ENCODE results near the gene KCTD2. TPM values are rescaled to one million over a fixed set of nuclear protein-coding genes. Genes with fewer than 3 reads are reported as not detected.

Gene KCTD2
- polyA plus RNA-seq, 1 of the 3 experiments (the other 2 are of a cell fraction): 27.5 TPM

DNA sequence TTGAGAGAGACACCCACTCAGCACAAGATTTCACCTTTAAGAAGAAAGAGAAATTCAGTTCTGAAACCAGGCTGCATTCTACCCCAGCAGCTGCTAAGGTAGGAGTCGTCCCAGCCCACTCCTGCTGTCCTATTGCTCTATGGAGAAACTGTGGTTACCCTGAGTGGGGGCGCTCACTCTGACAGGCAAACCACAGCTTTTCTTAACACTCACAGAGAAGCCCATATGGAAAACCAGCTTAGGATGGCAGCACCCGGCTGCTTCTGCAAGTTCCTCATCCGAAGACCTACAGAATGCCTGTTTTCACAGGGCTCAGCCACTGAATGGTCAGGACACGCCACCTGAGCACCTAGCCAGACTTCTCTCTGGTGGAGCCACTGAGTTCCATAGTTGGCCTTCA, 7.8 kb upstream of the KCTD2 start:
- Histone ChIP-seq H2AFZ (ENCODE audit: low read depth) (no peak overlapping the region), H3K4me1 (ENCODE audit: control insufficient read depth in 1 of 2, insufficient read depth in 2 of 2, low read depth in 1 of 2, low read length in 1 of 2) (peaks cover 0 to 10% of the 10 kb centered on the region in 2 experiments; a peak in 1 of 4 replicates), H3K4me2 (no peak overlapping the region), H3K36me3 (replicated peaks in 1 of 2; ENCODE audit: control insufficient read depth in 1 of 2, insufficient read depth in 2 of 2, low read length in 1 of 2) (peaks cover 29 to 33% of the 10 kb centered on the region in 2 experiments), H3K79me2 (ENCODE audit: insufficient read depth) (peaks cover 13% of the 10 kb centered on the region), H3K27ac (ENCODE audit: low read depth in 2 of 2, low read length in 1 of 2) (no peak overlapping the region), H4K20me1 (ENCODE audit: insufficient read depth) (no peaks in the 10 kb centered on the region), H3K9me2 (no peaks in the 10 kb centered on the region), H3K9ac (no peak overlapping the region), H3K27me3 (ENCODE audit: insufficient read depth) (no peaks in the 10 kb centered on the region), H3K9me3 (no peaks in the 10 kb centered on the region), H3F3A (replicated peaks; ENCODE audit: insufficient read depth) (peaks cover 25% of the 10 kb centered on the region), H3K4me3 (ENCODE audit: low read depth in 2 of 2, low read length in 1 of 2) (no peak overlapping the region)
- POLR2A ChIA-PET: no interaction called here
- TF ChIP-seq TCF12 (IDR thresholded peaks at IDR 0.05) (no peak), FOXJ3 (CRISPR knock-in tag; IDR thresholded peaks at IDR 0.05) (no peak), CHD2 (IDR thresholded peaks at IDR 0.05; ENCODE audit: low read length, partially characterized antibody) (no peak), GABPA (IDR thresholded peaks at IDR 0.05; ENCODE audit: low read depth) (no peak), YY1 (IDR thresholded peaks at IDR 0.05; ENCODE audit: low read depth) (no peak), SIN3A (IDR thresholded peaks at IDR 0.05; ENCODE audit: borderline replicate concordance, low read depth, low read length) (no peak), RCOR1 (IDR thresholded peaks at IDR 0.05; ENCODE audit: low read length) (no peak), EP300 (IDR thresholded peaks at IDR 0.05; ENCODE audit: borderline replicate concordance in 1 of 2, low read depth in 1 of 2, low read length in 1 of 2) (no peak), MXI1 (IDR thresholded peaks at IDR 0.05; ENCODE audit: low read depth, low read length) (no peak), RFX5 (IDR thresholded peaks at IDR 0.05; ENCODE audit: low read length) (no peak), TEAD4 (IDR thresholded peaks at IDR 0.05; ENCODE audit: borderline replicate concordance, insufficient read depth) (no peak), RXRA (IDR thresholded peaks at IDR 0.05; ENCODE audit: borderline replicate concordance, low read depth) (no peak), EZH2phosphoT487 (IDR thresholded peaks at IDR 0.05; ENCODE audit: borderline replicate concordance, low read depth) (no peak), RAD21 (IDR thresholded peaks at IDR 0.05; ENCODE audit: low read length) (no peak)
- TF ChIP-seq, protein P1, sequence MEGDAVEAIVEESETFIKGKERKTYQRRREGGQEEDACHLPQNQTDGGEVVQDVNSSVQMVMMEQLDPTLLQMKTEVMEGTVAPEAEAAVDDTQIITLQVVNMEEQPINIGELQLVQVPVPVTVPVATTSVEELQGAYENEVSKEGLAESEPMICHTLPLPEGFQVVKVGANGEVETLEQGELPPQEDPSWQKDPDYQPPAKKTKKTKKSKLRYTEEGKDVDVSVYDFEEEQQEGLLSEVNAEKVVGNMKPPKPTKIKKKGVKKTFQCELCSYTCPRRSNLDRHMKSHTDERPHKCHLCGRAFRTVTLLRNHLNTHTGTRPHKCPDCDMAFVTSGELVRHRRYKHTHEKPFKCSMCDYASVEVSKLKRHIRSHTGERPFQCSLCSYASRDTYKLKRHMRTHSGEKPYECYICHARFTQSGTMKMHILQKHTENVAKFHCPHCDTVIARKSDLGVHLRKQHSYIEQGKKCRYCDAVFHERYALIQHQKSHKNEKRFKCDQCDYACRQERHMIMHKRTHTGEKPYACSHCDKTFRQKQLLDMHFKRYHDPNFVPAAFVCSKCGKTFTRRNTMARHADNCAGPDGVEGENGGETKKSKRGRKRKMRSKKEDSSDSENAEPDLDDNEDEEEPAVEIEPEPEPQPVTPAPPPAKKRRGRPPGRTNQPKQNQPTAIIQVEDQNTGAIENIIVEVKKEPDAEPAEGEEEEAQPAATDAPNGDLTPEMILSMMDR (IDR thresholded peaks at IDR 0.05): no peak
- TF ChIP-seq, protein P2, sequence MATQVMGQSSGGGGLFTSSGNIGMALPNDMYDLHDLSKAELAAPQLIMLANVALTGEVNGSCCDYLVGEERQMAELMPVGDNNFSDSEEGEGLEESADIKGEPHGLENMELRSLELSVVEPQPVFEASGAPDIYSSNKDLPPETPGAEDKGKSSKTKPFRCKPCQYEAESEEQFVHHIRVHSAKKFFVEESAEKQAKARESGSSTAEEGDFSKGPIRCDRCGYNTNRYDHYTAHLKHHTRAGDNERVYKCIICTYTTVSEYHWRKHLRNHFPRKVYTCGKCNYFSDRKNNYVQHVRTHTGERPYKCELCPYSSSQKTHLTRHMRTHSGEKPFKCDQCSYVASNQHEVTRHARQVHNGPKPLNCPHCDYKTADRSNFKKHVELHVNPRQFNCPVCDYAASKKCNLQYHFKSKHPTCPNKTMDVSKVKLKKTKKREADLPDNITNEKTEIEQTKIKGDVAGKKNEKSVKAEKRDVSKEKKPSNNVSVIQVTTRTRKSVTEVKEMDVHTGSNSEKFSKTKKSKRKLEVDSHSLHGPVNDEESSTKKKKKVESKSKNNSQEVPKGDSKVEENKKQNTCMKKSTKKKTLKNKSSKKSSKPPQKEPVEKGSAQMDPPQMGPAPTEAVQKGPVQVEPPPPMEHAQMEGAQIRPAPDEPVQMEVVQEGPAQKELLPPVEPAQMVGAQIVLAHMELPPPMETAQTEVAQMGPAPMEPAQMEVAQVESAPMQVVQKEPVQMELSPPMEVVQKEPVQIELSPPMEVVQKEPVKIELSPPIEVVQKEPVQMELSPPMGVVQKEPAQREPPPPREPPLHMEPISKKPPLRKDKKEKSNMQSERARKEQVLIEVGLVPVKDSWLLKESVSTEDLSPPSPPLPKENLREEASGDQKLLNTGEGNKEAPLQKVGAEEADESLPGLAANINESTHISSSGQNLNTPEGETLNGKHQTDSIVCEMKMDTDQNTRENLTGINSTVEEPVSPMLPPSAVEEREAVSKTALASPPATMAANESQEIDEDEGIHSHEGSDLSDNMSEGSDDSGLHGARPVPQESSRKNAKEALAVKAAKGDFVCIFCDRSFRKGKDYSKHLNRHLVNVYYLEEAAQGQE (IDR thresholded peaks at IDR 0.05; ENCODE audit: low read depth, low read length): no peak
- TF ChIP-seq, protein P3, sequence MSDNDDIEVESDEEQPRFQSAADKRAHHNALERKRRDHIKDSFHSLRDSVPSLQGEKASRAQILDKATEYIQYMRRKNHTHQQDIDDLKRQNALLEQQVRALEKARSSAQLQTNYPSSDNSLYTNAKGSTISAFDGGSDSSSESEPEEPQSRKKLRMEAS (IDR thresholded peaks at IDR 0.05; ENCODE audit: low read depth): no peak
- TF ChIP-seq, protein P4, sequence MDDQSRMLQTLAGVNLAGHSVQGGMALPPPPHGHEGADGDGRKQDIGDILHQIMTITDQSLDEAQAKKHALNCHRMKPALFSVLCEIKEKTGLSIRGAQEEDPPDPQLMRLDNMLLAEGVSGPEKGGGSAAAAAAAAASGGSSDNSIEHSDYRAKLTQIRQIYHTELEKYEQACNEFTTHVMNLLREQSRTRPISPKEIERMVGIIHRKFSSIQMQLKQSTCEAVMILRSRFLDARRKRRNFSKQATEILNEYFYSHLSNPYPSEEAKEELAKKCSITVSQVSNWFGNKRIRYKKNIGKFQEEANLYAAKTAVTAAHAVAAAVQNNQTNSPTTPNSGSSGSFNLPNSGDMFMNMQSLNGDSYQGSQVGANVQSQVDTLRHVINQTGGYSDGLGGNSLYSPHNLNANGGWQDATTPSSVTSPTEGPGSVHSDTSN (IDR thresholded peaks at IDR 0.05): no peak
- TF ChIP-seq, protein P5, sequence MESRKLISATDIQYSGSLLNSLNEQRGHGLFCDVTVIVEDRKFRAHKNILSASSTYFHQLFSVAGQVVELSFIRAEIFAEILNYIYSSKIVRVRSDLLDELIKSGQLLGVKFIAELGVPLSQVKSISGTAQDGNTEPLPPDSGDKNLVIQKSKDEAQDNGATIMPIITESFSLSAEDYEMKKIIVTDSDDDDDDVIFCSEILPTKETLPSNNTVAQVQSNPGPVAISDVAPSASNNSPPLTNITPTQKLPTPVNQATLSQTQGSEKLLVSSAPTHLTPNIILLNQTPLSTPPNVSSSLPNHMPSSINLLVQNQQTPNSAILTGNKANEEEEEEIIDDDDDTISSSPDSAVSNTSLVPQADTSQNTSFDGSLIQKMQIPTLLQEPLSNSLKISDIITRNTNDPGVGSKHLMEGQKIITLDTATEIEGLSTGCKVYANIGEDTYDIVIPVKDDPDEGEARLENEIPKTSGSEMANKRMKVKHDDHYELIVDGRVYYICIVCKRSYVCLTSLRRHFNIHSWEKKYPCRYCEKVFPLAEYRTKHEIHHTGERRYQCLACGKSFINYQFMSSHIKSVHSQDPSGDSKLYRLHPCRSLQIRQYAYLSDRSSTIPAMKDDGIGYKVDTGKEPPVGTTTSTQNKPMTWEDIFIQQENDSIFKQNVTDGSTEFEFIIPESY (IDR thresholded peaks at IDR 0.05; ENCODE audit: borderline replicate concordance, low read depth): no peak
- 96% methylated on average over 4 of the region's 5 CpGs for WGBS (ENCODE audit: low lambda C conversion rate)
- CTCF ChIA-PET: interaction anchor here (1.4 to 3.4 kb wide), 4 partner anchors 24 to 81 kb away, joined by 3 to 10 read pairs (median 6); no protein-coding TSS in a partner anchor
- no peak for DNase-seq
